Thyroid gland (tissue), 4 donors: Measurements from ENCODE around the gene SRSF1. TPM values are rescaled to one million over a fixed set of nuclear protein-coding genes. Genes with fewer than 3 reads are reported as not detected.

Source experiments
- DNase-seq, 2 donors: peaks; one replicate each; pipeline ENCODE4 v3.0.0-alpha.2; 2019
- H3K27ac ChIP-seq, 3 donors: fragments of 200-600 bp; sonication (generic); 1 replicate in 2 of 3; 2 replicates in 1 of 3; pipeline ENCODE4 v1.5.1; 2016 to 2019; ENCODE audit warnings: mild to moderate bottlenecking in 1 of 3, moderate library complexity in 1 of 3
- H3K27me3 ChIP-seq: fragments of 200-600 bp; sonication (generic); one replicate; pipeline ENCODE4 v1.5.1; 2019
- H3K36me3 ChIP-seq, 2 donors: fragments of 200-600 bp; sonication (generic); one replicate each; pipeline ENCODE4 v1.5.1; 2016 to 2019
- H3K4me1 ChIP-seq, 2 donors: fragments of 200-600 bp; sonication (generic); one replicate each; pipeline ENCODE4 v1.5.1; 2017 to 2019
- H3K4me3 ChIP-seq, 3 donors: fragments of 200-600 bp; sonication (generic); replicated peaks in 1 of 3; 1 replicate in 2 of 3; 2 replicates in 1 of 3; pipeline ENCODE4 v1.5.1; 2016; ENCODE audit warnings: mild to moderate bottlenecking in 1 of 3
- H3K9me3 ChIP-seq: fragments of 200-600 bp; sonication (generic); one replicate; pipeline ENCODE4 v1.5.1; 2017
- POLR2A ChIP-seq, 2 donors: fragments of 450-650 bp; IDR thresholded peaks; one replicate each; pipeline ENCODE4 v1.6.1; 2017; ENCODE audit warnings: antibody characterized with exemption in 2 of 2, mild to moderate bottlenecking in 2 of 2, moderate library complexity in 1 of 2
- WGBS, 2 donors: methylation state at CpG; one replicate each; pipeline ENCODE4 v1.1.5; 2017; 5-methylcytosine and 5-hydroxymethylcytosine counted together
- intact Hi-C: fragments of 100-400 bp; cut with DNase I; formaldehyde crosslinking; loops from one replicate; pipeline ENCODE4 v1.15.1; 2023
- total RNA-seq, 4 donors: library from RNA; depleted of rRNA; stranded (reverse); fragments of >200 nt; gene quantifications; one replicate each; pipeline ENCODE4 v1.2.3, GENCODE V29; 2016
- TF ChIP-seq, protein P1 (sequence below), 6 experiments: fragments of 200-600 bp in 3 of 6; fragments of 450-650 bp in 3 of 6; sonication (generic) in 3 of 6; IDR thresholded peaks; one replicate each; pipeline ENCODE4 v1.5.1; 2016 to 2019; ENCODE audit warnings: antibody characterized with exemption in 6 of 6, mild to moderate bottlenecking in 2 of 6, inconsistent platforms in 1 of 6, moderate library complexity in 1 of 6

The SRSF1 gene
- total RNA-seq, 4 donors from 2014 or later, result 181 to 266 (median 214) TPM

GRCh38 chr17:58007781-58008706, 998 bp upstream of the SRSF1 start:
- H3K9me3 ChIP-seq, result no peaks in the 10 kb centered on the region
- 25 to 31% methylated on average over 43 to 47 of the region's 47 CpGs for WGBS, 2 donors
- peak overlapping the region; percentile 2 to 98 (median 11) for H3K4me3 ChIP-seq
- TF ChIP-seq, protein P1, sequence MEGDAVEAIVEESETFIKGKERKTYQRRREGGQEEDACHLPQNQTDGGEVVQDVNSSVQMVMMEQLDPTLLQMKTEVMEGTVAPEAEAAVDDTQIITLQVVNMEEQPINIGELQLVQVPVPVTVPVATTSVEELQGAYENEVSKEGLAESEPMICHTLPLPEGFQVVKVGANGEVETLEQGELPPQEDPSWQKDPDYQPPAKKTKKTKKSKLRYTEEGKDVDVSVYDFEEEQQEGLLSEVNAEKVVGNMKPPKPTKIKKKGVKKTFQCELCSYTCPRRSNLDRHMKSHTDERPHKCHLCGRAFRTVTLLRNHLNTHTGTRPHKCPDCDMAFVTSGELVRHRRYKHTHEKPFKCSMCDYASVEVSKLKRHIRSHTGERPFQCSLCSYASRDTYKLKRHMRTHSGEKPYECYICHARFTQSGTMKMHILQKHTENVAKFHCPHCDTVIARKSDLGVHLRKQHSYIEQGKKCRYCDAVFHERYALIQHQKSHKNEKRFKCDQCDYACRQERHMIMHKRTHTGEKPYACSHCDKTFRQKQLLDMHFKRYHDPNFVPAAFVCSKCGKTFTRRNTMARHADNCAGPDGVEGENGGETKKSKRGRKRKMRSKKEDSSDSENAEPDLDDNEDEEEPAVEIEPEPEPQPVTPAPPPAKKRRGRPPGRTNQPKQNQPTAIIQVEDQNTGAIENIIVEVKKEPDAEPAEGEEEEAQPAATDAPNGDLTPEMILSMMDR (IDR thresholded peaks at IDR 0.05), result no peak
- TF ChIP-seq POLR2A (IDR thresholded peaks at IDR 0.05), result no peak
- peaks cover 17 to 24% of the 10 kb centered on the region in 2 donors for H3K4me1 ChIP-seq
- no peaks in the 10 kb centered on the region for H3K27me3 ChIP-seq
- DNase-seq, result peak in 1 of 2 donors; percentile 4
- H3K36me3 ChIP-seq, result peaks cover 24 to 28% of the 10 kb centered on the region in 2 donors
- intact Hi-C loops, result loop anchor here (2.0 to 5.0 kb wide), 2 partner anchors 75 to 104 kb away; partner anchors contain the start of gene DYNLL2
- peak overlapping the region in 2 of 3 donors; percentile 92 to 99 for H3K27ac ChIP-seq

GRCh38 chr17:58006560-58006923, 504 bp downstream of the SRSF1 start:
- Histone ChIP-seq H3K36me3 (peaks cover 29 to 38% of the 10 kb centered on the region in 2 donors), H3K9me3 (no peaks in the 10 kb centered on the region), H3K4me1 (peaks cover 17 to 24% of the 10 kb centered on the region in 2 donors), H3K4me3 (peak overlapping the region; percentile 87 to 100 (median 98)), H3K27me3 (no peaks in the 10 kb centered on the region), H3K27ac (peak overlapping the region; percentile 92 to 99 (median 99))
- no peak for TF ChIP-seq POLR2A (IDR thresholded peaks at IDR 0.05)
- TF ChIP-seq, protein P1 (IDR thresholded peaks at IDR 0.05), result no peak
- intact Hi-C loops, result loop anchor here (2.0 to 5.0 kb wide), 2 partner anchors 76 to 106 kb away; partner anchors contain the start of gene DYNLL2
- DNase-seq, result peak; percentile 82 to 84
- 0% methylated on average over 1 to 19 of the region's 20 CpGs for WGBS, 2 donors

- TF ChIP-seq, protein P1 (IDR thresholded peaks at IDR 0.05), result no peak
- no peak for TF ChIP-seq POLR2A (IDR thresholded peaks at IDR 0.05)
Measured at GRCh38 chr17:58005728-58006559, 1.1 kb downstream of the SRSF1 start.

GRCh38 chr17:58005031-58005727, 1.9 kb downstream of the SRSF1 start:
- H3K4me1 ChIP-seq, result peaks cover 17 to 24% of the 10 kb centered on the region in 2 donors
- H3K9me3 ChIP-seq, result no peaks in the 10 kb centered on the region
- 57 to 59% methylated on average over 12 of the region's 12 CpGs for WGBS, 2 donors
- peaks cover 29 to 38% of the 10 kb centered on the region in 2 donors for H3K36me3 ChIP-seq
- TF ChIP-seq POLR2A (IDR thresholded peaks at IDR 0.05), result no peak
- TF ChIP-seq, protein P1 (IDR thresholded peaks at IDR 0.05), result no peak
- no peak for DNase-seq
- intact Hi-C loops, result loop anchor here (5.0 kb wide), 1 partner anchor 107 kb away; no protein-coding TSS in a partner anchor
- peak overlapping the region in 1 of 3 donors; percentile 98 for H3K4me3 ChIP-seq
- peak overlapping the region in 1 of 3 donors; percentile 92 for H3K27ac ChIP-seq
- H3K27me3 ChIP-seq, result no peaks in the 10 kb centered on the region

More at GRCh38 chr17:58005728-58006559, 1.1 kb downstream of the SRSF1 start:
- DNase-seq, result no peak
- H3K4me1 ChIP-seq, result peaks cover 17 to 24% of the 10 kb centered on the region in 2 donors
- peaks cover 29 to 38% of the 10 kb centered on the region in 2 donors for H3K36me3 ChIP-seq
- H3K27ac ChIP-seq, result peak overlapping the region; percentile 92 to 99 (median 99)
- peak overlapping the region; percentile 87 to 100 (median 98) for H3K4me3 ChIP-seq
- H3K27me3 ChIP-seq, result no peaks in the 10 kb centered on the region
- 8% methylated on average over 25 to 32 of the region's 36 CpGs for WGBS, 2 donors
- intact Hi-C loops, result loop anchor here (2.0 to 5.0 kb wide), 2 partner anchors 77 to 106 kb away; partner anchors contain the start of gene DYNLL2
- no peaks in the 10 kb centered on the region for H3K9me3 ChIP-seq
